Measurements from ENCODE around the gene ARV1.

The ARV1 gene

GRCh38 chr1:231011360-231011759, 32.5 kb downstream of the ARV1 start:
- no peak for ATAC-seq
- TF ChIP-seq ZNF565 (CRISPR knock-in tag; conservative IDR thresholded peaks at IDR 0.05; ENCODE audit: low read depth) (no peak), SNAI2 (CRISPR knock-in tag; IDR thresholded peaks at IDR 0.05) (no peak), OSR1 (CRISPR knock-in tag; IDR thresholded peaks at IDR 0.05) (no peak), BACH2 (CRISPR knock-in tag; IDR thresholded peaks at IDR 0.05; ENCODE audit: borderline replicate concordance) (no peak)

GRCh38 chr1:231011963-231012362, 33.1 kb downstream of the ARV1 start:
- ATAC-seq: no peak
- TF ChIP-seq PATZ1 (CRISPR knock-in tag; IDR thresholded peaks at IDR 0.05; ENCODE audit: borderline replicate concordance) (no peak), PPARA (CRISPR knock-in tag; IDR thresholded peaks at IDR 0.05; ENCODE audit: borderline replicate concordance) (no peak), CSRNP3 (CRISPR knock-in tag; IDR thresholded peaks at IDR 0.05) (no peak), CSDC2 (CRISPR knock-in tag; IDR thresholded peaks at IDR 0.05) (no peak), ZC3H10 (CRISPR knock-in tag; IDR thresholded peaks at IDR 0.05) (no peak)

- ATAC-seq: no peak
- TF ChIP-seq ISL1 (CRISPR knock-in tag; IDR thresholded peaks at IDR 0.05): no peak
- no peak for TF ChIP-seq ZFP3 (CRISPR knock-in tag; IDR thresholded peaks at IDR 0.05)
- TF ChIP-seq ZC3H10 (CRISPR knock-in tag; IDR thresholded peaks at IDR 0.05): no peak
Observed at GRCh38 chr1:231013391-231014015, 34.6 kb downstream of the ARV1 start.

- TF ChIP-seq ZFP3 (CRISPR knock-in tag; IDR thresholded peaks at IDR 0.05) (no peak), ZC3H10 (CRISPR knock-in tag; IDR thresholded peaks at IDR 0.05) (no peak), TOX (CRISPR knock-in tag; IDR thresholded peaks at IDR 0.05; ENCODE audit: borderline replicate concordance) (no peak), PPARA (CRISPR knock-in tag; IDR thresholded peaks at IDR 0.05; ENCODE audit: borderline replicate concordance) (no peak), TSHZ2 (CRISPR knock-in tag; IDR thresholded peaks at IDR 0.05) (no peak), CSDC2 (CRISPR knock-in tag; IDR thresholded peaks at IDR 0.05) (no peak), POU6F1 (CRISPR knock-in tag; IDR thresholded peaks at IDR 0.05; ENCODE audit: borderline replicate concordance, low read depth) (no peak), CREB5 (CRISPR knock-in tag; IDR thresholded peaks at IDR 0.05; ENCODE audit: low read depth) (no peak), RARB (CRISPR knock-in tag; IDR thresholded peaks at IDR 0.05) (no peak), ISL1 (CRISPR knock-in tag; IDR thresholded peaks at IDR 0.05) (no peak), ZNF565 (CRISPR knock-in tag; conservative IDR thresholded peaks at IDR 0.05; ENCODE audit: low read depth) (no peak), SNAI2 (CRISPR knock-in tag; IDR thresholded peaks at IDR 0.05) (no peak), BACH2 (CRISPR knock-in tag; IDR thresholded peaks at IDR 0.05; ENCODE audit: borderline replicate concordance) (no peak), OSR1 (CRISPR knock-in tag; IDR thresholded peaks at IDR 0.05) (no peak), ESRRG (CRISPR knock-in tag; IDR thresholded peaks at IDR 0.05) (no peak), PATZ1 (CRISPR knock-in tag; IDR thresholded peaks at IDR 0.05; ENCODE audit: borderline replicate concordance) (no peak), ZNF70 (CRISPR knock-in tag; IDR thresholded peaks at IDR 0.05) (no peak), ARNTL (CRISPR knock-in tag; IDR thresholded peaks at IDR 0.05; ENCODE audit: borderline replicate concordance, low read depth) (no peak), CSRNP3 (CRISPR knock-in tag; IDR thresholded peaks at IDR 0.05) (no peak)
- no peak for ATAC-seq
Observed at GRCh38 chr1:231016234-231016633, 37.3 kb downstream of the ARV1 start.
